Fibroblast of skin of left quadriceps (primary cell): ENCODE results near the gene ENTPD6.

Source experiments
- DNase-seq, 2 experiments: peaks; one replicate each; pipeline ENCODE4 v3.0.0-alpha.2; 2013; ENCODE audit warnings: low read depth in 2 of 2

Gene ENTPD6

DNA sequence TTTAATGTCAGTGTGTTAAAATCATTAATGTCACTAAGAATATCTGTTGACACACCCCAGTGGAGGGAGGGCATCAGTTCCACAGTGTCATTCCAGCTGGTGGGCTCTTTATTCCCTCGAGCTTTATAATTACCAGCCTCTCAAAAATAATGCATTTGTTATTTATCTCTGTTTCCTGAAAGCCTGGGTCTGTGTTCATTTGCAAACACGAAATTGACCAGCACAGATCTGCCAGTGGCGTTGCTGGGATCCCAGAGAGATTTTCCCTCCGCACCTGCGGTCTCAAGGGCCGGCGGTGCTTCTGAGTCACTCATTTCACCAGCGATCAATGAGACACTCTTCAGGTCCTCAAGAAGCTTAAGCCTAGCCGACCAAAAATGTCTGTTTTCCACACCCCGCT lies 46.7 kb downstream of the ENTPD6 start:
- DNase-seq = no peak

DNA sequence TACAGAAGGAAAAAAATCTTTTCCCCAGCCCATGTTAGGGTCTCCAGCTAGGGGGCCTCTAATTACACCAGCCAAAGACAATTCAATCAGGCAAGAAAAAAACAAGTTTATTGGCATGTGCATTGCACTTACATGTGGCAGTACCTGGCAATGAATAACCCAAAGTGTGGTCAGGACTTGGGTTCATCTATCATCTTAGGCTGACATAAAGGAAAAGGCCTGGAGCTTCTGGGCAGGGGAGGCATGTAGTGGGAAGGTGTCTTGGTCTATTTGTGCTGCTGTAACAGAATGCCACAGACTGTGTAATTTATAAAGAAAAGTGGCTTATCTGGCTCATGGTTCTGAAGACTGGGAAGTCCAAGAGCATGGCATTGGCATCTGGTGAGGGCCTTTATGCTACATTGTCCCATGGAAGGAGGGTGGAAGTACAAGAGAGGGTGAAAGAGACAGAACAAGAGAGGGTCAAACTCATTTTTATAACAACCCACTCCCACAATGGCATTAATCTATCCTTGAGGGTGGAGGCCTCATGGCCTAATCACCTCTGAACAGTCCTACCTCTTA lies 48.0 kb downstream of the ENTPD6 start:
- no peak for DNase-seq

DNA sequence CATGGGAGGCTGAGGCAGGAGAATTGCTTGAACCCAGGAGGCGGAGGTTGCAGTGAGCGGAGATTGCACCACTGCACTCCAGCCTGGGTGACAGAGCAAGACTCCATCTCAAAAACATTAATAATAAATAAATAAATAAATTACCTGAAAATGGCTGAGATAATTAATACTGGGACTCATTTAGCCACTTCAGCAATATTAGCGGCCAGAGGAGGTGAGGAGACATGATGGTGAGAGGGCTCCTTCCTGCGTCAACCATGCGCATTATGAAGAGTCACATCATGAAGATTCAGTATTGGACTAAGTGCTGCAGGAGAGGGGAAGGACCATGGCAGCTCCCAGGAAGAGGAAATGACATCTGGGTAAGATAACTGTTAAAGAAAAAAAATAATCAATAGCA lies 49.5 kb downstream of the ENTPD6 start:
- no peak for DNase-seq

DNA sequence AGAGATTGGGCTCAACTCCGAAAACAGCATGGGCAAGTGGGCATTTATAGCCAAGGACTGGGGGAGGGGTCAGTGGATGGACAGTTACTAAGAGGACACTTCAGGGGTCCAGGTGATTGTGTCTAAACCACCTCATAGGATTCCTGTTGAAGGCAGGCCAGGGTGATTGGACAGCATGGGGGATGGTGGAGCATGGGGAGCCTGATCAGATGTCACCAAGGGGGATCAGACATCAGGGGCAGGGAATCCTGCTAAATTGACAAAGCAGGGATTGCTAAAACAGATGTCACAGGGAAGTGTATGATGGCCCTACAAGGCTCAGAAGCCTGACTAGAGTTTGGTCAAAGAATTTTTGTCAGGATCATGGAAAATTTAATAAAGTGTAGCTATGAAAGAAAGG lies 49.9 kb downstream of the ENTPD6 start:
- no peak for DNase-seq

DNA sequence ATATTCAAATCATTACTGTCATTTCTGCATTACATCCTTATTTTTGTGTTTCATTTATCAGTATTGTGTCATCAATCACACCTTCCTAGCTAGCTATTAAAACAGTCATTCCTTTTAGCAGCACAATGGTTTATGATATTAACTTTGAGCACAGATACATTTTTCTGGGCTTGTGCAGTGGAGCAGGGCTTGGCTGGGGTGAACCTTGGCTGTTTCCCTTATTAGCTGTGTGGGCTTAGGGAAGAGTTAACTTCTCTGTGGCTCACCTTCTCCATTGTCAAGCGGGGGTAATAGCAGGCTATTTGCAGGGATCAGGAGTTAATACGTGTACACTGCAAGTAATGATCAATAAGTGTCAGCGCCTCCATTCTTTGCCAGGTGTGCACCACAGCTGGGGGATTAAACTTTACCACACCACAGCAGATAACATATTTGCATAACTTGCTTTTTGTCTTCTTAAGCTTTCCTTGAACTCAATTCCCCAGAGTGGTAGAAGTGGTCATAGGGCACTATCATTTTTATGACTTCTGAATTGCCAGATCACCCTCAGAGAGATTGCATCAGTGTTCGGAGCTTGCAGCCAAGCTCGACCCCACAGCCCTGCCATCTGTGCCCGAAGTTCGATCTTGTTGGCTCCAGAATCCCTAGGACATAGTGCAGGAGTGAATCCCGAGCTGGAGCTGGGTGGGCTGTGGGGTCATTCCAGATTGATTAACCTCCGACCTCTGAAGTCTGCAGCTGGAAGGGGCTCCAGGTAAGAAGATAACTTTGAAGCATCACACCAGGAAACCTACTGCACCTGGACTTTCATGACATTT lies 50.9 kb downstream of the ENTPD6 start:
- DNase-seq = no peak

DNA sequence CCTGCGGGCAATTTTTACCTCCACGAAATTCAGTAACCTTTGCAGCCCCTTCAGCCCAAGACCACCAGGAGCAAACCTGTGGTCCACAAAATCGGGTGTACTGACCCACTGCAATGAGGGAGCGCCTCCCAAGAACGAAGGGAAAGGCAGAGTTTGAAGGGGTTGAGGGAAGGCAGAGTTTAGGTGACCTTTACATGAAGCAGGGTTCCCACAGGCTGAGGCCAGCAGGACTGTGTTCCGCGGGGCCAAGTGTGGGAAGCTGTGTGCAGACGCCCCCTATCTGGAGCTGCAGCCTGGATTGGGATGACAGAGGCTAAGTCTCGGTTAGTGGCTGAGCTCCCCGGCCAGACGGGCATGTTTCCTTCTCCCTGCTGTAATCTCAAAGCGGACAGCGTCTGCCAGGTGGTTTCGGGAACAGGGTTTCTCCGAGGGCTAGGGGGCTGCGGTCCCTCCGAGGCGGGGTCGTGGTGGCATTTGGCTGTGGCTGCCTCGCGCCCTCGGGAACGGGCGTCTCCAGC lies 51.5 kb downstream of the ENTPD6 start:
- DNase-seq = no peak

DNA sequence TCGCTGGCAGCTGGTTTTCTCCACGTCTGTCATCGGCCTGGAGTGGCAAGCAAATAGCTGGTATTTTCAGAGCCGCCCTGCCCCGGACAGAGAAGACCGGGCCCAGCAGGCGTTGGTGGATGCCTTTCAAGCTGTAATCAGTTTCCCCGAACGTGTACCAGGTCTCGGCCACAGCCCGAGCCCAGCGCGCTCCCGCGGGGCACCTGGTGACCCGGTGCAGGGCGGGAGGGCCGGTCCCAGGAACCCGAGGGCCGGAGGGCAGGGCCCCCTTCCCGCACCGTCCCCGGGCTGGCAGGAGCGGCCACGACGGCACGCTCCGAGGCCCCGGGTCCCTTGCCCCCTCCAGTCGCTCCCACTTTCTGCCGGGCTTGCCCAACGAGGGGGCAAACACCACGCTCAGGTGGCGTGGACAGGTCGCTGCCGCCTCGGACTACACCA lies 52.0 kb downstream of the ENTPD6 start:
- DNase-seq = no peak

DNA sequence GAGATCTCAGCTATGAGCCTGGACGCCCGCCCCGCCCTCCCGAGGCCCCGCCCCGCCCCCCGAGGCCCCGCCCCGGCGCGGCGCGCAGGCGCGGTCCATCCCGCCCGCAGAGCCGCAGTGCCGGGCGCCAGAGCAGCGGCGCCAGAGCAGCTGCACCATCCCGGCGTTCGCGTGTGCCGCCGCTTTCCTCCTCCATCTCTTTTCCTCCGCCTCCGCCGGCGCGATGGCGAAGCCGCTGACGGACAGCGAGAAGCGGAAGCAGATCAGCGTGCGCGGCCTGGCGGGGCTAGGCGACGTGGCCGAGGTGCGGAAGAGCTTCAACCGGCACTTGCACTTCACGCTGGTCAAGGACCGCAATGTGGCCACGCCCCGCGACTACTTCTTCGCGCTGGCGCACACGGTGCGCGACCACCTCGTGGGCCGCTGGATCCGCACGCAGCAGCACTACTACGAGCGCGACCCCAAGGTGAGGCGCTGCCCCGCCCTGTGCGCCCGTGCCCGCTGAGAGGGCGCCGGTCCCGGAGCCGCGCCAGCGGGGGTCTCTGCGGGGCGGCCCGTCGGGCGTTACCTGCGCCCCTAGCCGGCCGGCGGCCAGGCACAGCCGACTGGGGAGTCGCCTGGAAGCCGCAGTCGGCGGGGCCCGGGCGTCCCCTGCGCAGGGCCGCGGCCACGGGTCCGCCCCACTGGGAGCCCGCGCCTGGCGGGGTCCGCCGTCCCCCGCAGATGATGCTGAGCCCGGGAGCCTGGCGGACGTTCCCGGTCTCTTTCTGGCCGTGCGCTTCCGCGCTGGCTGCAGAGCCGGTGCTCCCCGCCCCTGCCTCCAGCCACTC lies 52.7 kb downstream of the ENTPD6 start, which contains the start of gene PYGB:
PYGB (plus strand) TSS at position 130 of the 830 bp plus-strand sequence; CDS start at position 224, 94 bp downstream.
- peak; percentile 58 to 59 for DNase-seq

DNA sequence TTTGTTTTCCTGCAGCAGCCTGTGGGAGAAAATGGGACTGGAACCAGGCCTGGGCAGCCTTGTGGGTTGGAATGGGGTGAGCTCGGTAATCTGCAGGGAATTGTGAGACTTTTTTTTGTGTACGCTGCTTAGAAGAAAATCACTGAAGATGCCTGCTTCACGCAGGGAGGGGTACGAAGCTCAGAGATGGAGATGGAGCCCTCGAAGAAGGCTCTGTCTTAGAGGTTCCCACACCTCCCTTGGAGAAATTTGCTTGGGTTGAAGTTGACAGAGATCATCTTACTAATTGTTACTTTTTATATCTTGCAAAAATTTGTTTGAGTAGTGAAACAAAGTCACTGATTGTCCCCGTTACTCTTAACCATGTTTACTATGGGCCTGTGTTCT lies 53.3 kb downstream of the ENTPD6 start:
- DNase-seq = no peak

DNA sequence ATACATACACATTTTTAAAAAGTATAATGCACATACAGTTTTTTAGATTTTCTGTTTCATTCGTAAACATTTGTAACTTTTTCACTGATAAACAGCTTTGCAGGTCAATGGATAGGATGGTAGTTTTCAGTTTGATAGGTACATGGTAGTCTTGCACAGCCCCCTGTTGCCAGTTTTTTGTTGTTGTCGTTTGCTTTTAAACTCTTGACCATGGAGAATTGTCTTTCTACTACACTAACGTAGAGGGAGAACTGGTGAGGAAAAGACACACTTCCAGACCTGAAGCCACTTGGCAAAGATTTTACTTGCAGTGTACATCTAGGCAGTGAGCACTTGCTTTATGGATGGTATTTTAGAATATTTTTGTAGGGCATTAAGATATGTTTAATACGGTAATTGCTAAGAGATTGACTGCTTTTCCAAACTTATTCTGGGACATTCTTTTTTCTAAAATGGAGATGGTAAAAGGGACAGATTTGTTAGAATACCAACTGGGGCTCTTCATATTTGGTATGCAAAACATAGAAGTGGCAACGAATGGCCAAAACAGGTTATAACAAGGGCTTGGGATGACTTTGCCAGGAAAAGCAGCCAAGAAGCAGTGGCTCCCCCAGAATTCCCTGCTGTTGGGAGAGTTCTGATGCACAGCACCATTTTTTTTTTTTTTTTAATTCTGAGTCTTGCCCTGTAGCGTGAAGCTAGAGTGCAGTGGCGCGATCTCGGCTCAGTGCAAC lies 53.9 kb downstream of the ENTPD6 start:
- no peak for DNase-seq

DNA sequence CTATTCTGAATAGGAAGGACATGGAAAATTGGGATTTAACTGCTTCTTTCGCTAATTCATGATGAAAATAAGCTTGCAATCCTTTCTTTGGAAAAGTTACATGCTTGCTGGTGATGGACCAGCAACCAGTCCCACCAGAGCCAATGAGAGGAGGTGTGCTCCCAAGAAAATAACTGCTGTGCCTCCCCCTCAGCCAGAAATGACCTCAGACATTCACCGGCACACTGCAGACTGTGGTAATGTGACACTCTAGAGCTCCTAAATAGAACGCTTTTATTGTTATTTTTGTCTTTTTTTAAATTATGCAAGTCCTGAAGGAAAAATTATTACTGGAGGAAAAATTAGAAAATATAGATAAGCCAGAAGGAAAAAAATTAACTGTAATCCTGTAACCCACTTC lies 55.0 kb downstream of the ENTPD6 start:
- no peak for DNase-seq

DNA sequence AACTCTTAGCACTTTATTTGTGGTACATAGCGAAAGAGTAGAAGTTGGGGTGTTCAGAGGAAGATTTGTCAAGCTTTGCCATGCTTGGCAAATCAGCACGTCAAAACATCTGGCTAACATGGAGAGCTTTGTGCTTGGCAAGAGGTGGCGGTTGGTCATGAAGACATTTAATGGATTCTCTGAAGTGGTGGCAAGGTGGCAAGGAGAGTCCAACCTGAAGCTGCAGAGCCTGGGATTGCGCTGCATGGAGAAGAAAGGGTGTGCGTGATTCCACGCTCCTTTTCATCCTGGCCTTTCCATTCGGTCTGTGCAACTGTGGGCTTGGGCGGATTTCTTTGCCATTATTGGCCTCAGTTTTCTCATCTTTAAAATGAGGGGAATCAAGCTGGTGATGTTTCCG lies 55.5 kb downstream of the ENTPD6 start:
- no peak for DNase-seq

DNA sequence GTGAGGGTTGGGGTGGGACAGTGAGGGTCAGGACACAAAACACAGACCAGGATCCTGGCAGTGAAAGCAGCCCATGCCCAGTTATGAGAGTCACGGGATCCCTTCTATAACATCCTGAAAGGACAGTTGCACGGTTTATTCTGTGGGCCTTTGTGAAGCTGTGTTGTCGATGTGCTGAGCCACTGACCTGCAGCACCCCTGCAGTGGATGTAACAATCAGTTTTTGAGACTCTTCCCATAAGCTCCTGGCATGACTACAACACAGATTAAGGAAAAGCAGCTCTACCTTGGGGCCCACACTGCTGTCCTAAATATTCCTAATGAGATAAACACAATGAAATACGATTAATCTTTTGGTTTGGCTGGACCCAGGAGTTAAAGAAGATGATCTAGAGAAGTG lies 56.0 kb downstream of the ENTPD6 start:
- DNase-seq = no peak

DNA sequence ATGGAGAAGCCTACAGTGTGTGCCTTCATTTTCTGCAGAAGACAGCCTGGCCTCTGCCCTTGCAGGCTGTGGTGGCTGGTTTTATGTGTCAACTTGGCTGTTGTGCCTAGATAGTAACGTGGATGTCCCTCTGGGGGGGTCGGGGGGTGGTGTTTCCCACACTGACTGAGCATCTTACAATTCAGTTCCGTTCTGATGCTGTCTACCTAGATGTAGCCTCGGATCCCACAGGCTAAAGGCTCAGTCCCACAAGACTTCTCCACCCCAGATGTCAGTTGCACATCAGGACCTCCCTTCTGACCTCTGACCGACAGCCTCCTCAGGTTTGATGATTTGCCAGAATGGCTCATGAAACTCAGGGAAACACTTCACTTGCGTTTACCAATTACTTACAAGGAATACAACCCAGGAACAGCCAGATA lies 56.7 kb downstream of the ENTPD6 start:
- no peak for DNase-seq

DNA sequence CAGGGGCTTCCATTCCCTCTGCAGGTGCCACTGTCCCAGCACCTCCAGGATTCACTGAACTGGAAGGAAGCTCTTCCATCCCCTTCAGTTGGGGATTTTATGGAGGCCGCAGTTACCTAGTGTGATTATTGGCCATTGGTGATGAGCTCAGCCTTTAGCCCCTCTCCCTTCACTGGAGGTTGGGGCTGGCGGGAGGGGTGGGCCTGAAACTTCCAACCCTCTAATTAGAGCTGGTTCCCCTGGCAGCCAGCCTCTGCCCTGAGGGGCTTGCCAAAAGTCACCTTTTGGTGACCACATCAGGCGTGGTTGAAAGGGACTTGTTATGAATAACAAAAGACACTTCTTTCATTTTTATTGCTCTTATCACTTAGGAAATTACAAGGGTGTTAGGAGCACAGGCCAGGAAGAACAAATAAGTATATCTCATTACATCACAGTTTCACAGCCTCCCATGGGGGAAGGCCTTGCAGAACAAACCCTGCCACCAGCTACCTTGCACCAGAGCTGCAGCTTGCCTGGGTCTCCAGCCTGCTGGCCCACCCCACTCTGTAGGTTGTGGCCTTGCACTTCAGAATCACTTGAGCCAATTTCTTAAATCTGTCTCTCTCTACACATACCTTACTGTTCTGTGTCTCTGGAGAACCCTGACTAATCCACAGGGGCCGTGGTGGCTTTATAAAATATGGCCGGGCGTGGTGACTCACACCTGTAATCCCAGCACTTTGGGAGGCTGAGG lies 57.3 kb downstream of the ENTPD6 start:
- DNase-seq = no peak

DNA sequence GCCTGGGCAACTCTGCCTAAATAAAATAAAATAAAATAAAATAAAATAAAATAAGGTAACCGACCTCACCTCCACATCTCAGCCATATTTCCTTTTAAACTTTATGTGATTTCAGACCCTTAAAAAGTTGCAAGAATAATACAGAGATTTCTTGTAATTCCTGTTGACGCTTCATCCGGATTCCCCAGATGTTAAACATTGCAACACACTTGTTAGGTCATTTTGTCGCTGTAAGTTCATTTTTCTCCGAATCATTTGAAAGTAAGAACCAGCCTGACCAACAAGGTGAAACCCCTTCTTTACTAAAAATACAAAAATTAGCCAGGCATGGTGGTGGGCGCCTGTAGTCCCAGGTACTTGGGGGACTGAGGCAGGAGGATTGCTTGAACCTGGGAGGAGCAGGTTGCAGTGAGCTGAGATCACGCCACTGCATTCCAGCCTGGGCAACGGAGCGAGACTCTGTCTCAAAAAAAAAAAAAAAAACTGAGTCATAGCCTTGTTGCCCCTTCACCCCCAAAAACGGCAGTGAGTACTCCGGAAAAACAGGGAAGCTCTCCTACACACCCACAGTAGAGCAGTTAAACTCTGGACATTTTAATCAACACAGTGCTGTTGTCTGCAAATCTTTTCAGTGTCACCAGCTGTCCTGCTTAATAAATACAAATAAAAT lies 58.2 kb downstream of the ENTPD6 start:
- no peak for DNase-seq

DNA sequence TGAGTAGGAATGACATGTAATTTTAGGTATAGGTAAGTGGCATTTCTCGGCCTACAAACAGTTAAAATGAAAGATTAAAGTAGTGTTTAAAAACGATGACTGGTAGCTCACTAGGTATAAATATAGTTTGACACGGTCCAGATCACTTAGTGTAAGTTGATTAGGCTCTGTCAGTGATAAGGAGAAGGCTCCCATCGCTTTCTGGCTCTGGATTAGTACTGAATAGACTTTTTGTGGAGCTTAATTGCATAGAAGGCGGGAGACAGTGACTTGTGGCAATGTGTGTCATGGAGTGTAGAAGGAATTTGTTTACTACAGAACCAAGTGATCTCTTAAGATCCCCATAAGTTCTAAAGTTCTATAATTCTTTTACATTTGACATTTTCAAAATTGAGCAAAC lies 59.1 kb downstream of the ENTPD6 start:
- DNase-seq = no peak

DNA sequence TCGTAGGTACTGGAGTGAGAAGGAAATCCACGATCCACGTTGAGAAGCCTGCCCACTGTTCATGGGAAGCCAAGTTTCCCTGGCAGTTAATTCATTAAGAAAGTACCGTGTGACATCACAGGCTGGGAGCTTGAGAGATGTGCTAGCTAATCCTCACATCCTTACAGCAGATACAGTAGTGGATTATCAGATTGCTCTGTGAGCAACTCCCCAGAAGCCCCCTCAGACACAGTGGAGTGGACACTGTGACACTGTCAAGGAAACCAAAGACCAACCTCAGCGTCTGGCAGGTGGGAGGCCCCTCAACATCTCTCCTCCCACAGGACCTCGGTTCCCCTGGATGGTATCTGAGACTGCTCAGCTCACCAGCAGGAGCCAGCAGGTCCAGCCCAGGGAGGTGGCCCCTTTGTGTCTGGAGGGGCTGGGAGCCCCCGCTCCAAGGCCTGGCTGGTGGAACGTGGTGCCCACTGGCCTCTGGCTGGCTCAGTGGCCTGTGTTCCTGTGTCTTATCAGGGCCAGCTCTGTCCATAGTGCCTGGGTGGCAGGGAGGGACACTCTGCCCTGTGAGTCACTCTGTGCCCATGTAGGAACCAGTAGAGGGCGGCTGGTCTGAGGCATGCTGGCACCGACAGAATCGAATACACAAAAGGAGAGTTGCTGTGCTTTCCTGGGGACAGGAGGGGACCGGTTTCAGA lies 59.6 kb downstream of the ENTPD6 start:
- no peak for DNase-seq

DNA sequence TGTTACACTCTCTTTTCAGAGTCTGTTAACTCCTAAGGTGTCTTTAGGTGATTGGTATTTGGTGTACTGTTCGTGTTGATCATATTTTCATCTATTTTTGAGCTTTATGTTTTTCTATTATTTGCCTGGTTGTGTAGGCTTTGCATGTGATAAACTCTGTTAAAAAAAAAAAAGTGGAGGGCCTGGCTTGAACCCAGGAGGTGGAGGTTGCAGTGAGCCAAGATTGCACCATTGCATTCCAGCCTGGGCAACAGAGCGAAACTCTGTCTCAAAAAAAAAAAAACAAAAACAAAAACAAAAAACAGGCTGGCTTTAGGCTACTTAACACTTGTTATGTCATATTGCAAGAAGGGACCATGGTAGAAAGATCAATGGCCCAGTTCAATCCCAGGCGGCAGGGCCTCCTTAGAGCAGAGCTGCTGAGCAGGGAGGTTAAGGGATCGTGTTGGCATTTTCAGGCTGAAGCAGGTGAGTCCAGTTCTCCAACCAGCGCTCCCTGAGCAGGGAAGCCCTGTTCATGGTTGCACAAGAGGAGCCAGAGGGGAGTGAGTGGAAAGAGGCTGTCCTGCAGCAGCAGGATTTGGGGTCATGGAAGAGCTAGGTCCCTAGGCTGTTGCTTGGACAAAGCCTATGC lies 60.8 kb downstream of the ENTPD6 start:
- DNase-seq = no peak
